NCI-H345 treated with DMSO at 0.1 percent for 48 hours (cell line): ENCODE measurements around the gene ZSCAN25.
"Not testable (repeated sequence)": the region's sequence is repeated elsewhere in the genome, so short reads cannot be mapped to it uniquely, and the experiment has no call there.

Experiments
- DNase-seq: peaks from one replicate; lab custom pipeline; 2025; ENCODE audit not compliant: unreplicated experiment; lab: John Stamatoyannopoulos, UW

The ZSCAN25 gene

DNA sequence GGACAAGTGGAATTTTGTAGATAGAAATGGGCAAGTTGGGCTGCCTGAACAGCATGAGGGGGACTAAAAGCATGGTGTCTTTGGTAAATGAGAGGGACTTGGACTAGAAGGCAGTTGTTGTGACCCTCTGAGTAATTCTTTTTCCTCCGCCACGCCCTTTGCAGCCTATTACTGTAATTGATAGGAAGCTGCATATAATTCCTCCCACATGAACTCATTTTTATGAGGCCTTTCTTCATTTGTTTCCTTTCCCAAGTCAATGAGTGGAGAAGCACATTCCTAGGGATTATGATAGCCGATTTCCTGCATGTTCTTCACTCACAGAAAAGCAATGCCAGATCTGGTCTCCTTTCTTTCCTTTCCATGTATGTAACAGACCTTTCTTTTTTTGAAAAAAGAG, 27.7 kb downstream of the ZSCAN25 start:
- DNase-seq: no peak

DNA sequence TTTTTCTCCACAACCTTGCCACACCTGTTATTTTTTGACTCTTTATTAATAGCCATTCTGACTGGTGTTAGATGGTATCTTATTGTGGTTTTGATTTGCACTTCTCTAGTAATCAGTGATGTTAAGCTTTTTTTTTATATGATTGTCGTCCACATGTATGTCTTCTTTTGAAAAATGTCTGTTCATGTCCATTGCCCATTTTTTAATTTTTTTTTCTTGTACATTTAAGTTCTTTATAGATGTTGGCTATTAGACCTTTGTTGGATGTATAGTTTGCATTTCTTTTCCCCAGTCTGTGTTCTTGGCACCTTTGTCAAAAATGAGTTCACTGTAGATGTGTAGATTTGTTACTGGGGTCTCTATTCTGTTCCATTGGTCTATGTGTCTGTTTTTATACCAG, 28.8 kb downstream of the ZSCAN25 start:
- DNase-seq: no peak

DNA sequence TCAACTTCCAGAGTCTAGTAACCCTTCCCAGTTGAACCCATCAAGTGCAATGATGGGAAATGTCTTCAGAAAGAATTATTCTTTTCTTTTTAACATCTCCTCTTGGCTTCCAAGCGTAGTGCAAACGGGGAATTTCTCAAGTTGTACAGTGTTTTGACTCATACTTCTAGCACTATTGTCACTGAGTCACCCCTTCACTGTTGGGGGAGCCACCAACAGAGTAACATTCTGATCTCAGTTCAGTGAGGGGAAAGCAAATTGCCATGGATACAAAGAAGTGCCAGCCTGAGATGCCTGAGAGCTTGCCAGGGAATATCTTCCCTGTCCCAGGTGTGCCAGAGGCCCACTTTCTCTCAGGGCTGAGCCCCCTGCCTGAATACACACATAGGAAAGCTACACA, 32.1 kb downstream of the ZSCAN25 start:
- DNase-seq: no peak

DNA sequence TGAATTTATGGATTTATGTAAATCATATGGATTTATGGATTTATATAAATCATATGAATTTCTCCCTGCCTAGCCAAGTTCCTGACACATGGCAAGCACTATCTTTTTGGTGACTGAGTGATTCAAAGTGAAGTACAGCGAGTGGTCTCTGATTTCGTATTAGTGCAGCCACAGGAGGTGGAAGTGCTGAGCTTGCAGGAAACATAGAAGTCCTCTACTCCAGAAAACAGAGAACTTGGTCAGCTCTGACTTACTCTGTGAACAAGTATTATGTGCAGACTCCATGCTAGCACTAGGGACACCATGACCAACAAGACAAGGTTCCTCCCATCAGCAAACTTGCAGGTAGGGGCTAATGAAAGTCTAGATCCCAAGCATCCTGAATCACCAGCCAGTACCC, 34.5 kb downstream of the ZSCAN25 start:
- no peak for DNase-seq

DNA sequence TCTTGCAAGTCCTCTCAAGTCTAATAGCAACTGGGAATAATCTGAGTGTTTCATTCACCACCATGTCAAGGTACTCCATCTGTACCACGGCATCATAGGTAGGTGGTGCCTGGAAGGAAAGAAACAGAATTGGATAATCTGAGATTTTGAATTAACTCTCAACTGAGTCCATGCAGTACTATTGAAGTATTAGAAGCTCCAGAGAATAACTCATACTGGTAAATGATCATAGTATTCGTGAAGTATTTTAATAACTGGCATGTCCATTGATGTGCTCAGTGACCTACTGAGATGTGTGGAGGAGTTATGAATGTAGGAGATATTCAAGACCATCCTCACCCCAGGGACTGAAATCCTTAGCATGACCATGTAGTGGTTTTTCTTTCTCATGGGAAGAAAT, 35.9 kb downstream of the ZSCAN25 start:
- no peak for DNase-seq

DNA sequence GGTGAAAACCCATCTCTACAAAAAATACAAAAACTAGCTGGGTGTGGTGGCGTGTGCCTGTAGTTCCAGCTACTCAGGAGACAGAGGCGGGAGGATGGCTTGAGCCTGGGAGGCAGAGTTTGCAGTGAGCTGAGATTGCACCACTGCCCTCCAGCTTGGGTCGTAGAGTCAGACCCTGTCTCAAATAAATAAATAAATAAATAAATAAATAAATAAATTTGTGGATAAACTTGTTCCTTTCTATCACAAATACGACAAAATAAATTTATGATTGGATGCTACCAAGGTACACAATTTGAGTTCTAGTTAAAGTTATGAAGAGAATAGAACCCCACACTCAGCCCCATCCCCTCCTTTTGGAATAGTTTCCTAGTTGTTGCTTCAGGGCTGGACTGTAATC, 36.5 kb downstream of the ZSCAN25 start:
- not testable (repeated sequence) for DNase-seq

DNA sequence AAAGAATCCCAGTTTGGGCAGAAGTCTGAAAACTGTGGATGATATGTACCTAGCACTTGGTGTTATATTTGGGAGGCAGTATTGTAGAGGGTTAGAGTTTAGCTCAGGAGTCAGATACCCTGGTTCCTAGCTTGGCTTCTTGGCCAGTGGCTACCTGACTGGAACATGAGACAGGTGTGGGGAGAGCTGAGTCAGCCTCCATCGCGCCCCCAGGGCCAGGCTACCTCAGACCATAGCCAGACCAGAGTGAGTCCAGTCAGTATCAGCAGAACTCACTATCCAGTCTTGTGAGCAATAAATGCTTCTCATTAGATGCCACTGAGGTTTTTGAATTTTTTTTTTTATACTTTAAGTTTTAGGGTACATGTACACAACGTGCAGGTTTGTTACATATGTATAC, 37.0 kb downstream of the ZSCAN25 start:
- DNase-seq: no peak

DNA sequence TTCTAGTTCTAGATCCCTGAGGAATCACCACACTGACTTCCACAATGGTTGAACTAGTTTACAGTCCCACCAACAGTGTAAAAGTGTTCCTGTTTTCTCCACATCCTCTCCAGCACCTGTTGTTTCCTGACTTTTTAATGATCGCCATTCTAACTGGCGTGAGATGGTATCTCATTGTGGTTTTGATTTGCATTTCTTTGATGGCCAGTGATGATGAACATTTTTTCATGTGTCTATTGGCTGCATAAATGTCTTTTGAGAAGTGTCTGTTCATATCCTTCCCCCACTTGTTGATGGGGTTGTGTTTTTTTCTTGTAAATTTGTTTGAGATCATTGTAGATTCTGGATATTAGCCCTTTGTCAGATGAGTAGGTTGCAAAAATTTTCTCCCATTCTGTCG, 37.9 kb downstream of the ZSCAN25 start:
- not testable (repeated sequence) for DNase-seq

DNA sequence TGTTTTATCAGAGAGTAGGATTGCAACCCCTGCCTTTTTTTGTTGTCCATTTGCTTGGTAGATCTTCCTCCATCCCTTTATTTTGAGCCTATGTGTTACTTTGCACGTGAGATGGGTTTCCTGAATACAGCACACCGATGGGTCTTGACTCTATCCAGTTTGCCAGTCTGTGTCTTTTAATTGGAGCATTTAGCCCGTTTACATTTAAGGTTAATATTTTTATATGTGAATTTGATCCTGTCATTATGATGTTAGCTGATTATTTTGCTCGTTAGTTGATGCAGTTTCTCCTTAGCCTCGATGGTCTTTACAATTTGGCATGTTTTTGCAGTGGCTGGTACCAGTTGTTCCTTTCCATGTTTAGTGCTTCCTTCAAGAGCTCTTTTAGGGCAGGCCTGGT, 41.1 kb downstream of the ZSCAN25 start:
- not testable (repeated sequence) for DNase-seq

DNA sequence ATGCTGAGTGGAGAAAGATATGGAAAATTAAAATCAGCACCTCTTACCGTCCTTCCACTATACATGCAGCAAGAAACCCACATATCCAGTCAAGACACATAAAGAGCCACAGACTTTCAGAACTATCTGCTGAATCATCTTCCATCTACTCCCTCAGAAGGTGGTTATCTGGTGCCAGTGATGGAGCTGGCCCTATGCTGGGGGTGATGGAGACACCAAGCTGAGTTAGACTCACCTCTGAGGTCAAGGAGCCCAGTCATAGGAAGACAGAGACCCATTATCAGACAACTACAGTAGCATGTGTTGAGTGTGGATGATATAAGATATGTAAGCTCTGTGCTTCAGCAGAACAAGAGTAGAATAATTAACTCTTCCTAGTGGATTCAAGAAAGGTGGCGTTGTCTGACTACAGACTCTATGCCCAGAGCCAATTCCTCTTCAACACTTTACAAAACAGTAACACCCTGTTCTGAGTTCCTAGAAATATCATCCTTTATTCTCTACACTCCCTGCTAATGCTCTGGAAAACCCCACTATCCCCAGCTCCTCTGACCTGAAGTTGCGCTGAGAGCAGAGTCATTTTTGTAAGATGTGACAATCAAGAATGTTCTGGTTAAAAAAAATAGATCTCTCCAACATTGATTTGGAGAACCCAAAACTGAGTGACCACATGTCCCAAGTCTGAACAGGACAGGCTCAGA, 48.7 kb downstream of the ZSCAN25 start:
- DNase-seq: no peak

DNA sequence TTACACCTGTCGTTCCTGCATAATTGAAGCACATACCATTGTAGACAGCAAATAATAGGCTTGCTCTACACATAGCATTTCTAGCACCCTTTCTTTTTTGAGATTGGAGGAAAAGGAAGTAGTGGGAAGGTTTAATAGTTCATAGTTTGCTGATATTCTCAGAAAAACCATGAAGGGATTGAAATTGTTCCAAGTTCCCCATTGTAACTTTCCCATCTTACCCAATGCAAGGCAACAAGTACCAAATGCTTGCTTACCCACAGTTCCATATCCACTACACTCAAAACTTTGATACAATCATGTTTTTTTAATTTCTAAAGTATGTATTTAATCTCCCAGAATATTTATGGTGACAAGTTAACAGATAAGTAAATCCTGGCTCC, 49.3 kb downstream of the ZSCAN25 start:
- no peak for DNase-seq

DNA sequence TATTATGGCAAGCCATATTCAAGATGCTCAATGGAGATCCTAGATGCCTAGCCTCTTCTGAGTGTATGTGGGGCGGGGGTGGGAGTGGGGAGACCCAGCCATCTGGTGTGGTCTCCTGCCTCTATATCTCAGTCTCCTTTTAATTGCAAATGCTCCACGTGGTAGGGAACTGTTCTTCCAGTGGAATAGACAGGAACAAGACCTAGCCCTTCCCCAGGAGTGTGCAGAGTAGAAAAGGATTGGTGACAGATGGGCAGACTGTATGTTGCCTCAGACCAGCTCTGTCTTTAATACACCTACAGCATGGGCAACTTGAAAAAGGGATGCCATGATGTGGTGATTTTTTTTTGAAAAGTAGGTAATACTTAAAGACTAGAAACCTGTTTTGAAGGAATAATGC, 50.4 kb downstream of the ZSCAN25 start:
- DNase-seq: no peak

DNA sequence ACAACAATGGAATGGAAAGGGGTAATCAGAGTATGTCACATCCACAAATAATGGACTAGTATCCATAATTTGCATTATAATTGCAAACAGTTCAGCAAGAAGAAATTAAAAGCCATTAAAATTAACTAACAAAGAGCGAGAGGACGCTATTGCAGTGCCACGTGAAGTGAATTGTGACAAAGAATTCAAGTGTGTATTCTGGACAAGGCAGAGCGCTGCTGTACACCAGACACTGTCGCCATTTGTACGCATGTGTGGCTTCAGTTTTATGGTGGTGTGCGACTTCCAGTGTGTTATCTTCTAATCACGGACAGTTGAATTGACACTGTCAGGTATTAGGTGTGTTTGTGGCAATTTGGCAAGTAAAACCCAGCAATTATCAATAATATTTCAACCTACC, 51.8 kb downstream of the ZSCAN25 start:
- no peak for DNase-seq

DNA sequence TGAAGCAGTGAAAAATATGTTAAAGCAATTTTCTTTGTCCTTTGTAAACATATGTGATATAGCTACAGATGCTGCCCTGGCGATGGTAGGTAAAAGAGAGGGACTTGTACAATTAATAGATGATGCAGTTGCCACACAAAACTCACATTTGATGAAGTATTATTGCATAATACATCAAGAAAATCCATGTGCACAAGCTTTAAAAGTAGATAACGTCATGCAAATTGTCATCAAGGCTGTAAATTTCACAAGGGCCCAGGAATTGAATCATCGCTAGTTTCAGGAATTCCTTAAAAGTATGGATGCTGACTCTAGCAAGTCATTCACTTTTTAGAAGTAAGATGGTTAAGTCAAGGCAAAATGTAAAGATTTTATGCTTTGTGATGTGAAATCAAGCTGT, 53.0 kb downstream of the ZSCAN25 start:
- no peak for DNase-seq

DNA sequence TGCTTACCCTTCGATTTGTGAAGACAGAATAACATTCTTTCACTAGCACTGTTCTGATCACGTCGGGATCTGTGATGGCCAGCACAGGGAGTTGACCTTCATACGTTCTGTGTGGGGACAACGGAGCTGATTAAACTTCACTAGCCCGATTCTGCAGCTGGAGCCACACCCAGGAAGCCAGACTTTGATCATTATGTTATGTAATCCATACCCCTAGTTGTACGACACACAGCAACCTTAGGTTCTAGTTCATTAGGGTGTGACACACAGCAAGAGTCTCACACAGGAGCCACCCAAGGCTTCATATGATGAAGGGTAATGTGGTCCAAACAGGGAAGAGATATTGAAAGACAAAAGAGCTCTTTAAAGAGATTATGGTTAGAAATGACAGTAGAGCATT, 55.8 kb downstream of the ZSCAN25 start:
- DNase-seq: no peak

DNA sequence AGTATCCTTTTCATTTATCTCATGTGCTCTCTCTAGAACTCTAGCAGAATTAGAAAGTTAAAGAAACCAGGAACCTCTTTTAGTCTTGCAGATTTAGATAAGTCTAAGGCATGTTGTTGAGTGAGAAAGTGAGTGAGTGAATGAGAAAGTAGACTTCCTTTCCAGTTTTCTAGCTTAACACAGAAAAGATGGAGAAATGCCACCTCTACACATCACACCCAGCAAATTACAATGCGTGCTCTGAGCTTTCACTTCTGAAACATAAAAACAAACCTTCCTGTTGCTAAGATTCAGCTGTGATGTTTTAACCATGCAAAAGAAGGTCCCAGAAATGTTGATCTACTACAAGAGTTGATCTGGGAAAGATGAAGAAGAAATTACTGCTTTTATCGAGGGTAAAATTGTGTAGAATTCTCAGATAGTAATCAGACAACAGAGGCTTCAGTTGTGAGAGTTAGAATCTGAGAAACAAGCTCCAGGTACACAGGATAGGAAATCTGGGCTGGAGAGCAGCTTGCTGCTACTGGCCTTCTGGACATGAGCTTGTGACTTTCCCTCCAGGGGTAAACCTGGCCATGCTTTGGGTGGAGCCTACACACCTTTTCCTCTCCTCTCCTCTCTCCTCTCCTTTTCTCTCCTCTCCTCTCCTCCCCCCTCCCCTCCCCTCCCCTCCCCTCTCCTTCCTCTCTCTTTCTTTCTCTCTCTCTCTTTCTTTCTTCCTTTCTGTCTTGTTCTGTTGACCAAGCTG, 58.4 kb downstream of the ZSCAN25 start:
- DNase-seq: no peak

DNA sequence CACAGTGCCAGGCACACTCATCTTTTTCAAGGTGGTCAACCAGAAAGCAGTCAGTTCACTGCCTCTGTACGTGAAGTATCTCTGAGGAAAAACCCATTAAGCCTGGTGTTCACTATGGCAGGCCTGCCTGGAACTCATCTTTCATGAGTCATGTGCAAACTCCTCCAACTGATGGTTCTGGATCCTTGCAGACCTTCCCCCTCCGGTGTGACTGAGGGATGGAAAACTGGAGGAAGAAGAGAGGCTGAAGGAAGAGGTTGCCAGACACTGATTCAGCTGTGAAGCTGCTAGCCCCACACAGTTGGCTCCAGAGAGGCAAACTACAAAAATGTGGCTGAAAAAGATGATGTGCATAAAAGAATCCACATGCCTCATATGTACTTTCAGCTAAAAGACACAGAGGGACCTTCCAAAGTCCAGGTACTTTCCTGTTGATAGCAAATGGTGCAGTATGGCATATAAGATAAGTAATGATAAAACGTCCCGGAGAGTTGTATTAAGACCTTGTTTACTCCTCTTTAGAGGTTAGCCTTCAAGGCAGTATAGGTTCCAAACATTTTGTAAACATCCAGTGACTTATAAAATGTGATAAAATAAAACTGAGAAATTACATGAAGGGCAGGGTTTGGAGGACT, 60.4 kb downstream of the ZSCAN25 start:
- no peak for DNase-seq

DNA sequence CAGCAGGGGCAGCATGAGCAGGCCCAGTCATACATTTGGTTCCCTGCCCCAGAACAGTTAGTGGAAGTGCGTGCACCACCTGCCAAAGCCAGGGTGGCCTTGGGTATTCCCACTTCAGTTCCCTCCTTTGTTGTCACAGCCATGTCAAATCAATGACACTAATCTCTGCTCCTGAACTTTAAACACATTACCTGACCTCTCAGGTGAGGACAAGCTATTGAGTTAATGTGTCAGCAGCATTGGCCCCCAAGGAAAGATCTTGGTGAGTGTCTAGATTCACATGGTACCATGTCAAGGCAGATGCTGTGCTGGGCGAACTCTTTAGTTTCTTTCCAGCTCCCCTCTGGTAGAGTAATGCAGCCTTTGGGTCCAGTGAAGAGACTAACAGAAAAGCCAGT, 60.9 kb downstream of the ZSCAN25 start:
- no peak for DNase-seq

DNA sequence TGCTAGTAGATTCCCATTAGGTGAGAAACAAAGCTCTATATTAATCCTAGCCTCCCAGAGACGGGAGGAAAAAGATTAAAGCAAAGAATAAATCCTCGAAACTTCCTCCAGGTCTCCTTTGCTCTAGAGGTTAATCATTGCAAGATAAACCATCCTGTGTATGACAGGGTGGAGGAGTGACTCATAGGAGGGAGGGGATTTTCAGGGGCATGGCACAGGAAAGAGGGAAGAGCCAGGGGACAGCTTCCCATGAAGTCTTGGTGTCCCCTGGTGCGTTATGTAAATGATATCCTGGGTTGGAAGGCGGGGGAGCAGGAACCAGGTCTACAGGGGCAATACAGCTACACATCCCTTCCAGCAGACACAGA, 62.3 kb downstream of the ZSCAN25 start:
- no peak for DNase-seq

DNA sequence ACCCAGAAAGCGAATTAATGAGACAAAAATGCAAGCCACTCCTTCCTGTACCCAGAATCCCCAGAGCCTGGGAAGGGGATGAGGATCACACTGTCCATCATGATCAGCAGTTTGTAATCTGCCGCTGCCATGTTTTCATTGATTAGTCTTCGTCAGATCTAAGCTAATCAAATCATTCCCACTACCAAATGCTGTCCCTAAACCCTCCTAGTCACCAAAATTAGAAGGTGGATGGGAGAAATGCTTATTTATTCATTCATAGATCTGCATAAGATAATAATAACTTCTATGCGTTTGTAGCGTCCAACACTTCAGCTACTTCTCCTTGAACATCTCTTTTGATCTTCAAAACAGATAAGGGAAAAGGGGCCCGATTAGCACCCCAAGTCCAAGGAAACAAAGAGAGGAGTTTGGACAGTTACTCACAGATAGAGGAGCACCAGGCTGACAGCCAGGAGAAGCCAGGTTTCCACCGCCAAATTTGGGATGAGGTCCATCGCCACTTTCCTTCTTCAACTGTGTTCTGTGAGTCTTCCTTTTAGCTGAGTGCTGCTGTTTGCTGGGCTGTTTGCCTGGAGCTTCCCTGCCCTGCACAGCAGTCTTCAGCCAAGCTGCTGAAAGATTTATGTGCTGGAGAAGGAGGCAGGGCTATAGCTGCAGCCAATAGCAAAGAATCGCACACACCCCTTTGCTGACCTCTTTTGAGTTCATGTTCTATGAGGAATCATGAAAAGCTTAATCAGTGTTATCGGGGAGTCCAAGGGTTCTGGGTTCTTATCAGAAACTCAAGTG, 62.9 kb downstream of the ZSCAN25 start, which contains the start of gene CYP3A5:
Gene CYP3A5 (minus strand): TSS at position 597 of the 792 bp plus-strand sequence. CDS start 100 bp downstream, at position 497.
- DNase-seq: no peak
